ENCODE results near the gene SOX13. TPM values are rescaled to one million over a fixed set of nuclear protein-coding genes. Genes with fewer than 3 reads are reported as not detected.

Gene SOX13
- total RNA-seq, 1 experiment from 2014 or later, result 35.6 TPM

DNA sequence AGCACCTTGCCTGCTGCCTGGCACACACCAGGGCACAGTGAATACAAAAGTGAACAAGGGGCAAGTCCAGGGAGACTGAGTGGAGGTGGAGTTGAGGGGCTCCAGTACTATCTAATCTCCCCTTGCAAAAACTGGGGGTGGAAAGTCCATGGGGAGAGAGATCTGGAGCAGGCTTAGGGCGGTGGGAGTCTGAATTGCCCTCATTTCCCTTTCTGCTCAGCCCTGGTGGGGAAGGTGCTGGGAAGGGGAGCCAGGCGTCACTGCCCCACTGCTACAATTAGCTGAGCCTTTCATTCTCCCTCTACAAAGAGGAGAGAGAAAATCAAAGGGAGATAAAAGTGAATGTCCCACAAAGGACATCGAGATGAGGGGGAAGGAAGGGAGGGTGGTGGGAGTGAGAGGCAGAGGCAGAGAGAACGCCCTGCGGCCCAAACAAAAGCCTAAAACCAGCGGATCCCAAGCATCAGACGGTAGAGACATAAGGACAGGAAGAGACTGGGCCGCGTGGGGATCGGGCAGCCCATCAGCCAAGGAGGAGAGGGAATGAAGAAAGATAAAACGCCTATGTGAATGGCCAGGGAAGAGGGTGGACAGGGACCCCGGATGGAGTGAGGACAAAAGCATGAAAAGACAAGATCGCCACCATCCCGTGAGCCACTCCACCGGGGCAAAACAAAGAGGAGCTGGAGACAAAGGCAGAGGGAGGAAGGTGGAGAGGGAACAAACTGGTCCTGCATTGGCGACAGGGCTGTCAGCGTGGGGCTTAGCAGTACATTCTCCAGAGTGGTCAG, 46.8 kb upstream of the SOX13 start:
- Histone ChIP-seq H4K20me1 (ENCODE audit: insufficient read depth) (no peaks in the 10 kb centered on the region), H2AFZ (ENCODE audit: low read depth, low read length, poor library complexity, severe bottlenecking) (no peak overlapping the region), H3K36me3 (ENCODE audit: control insufficient read depth in 1 of 2, insufficient read depth in 2 of 2, low read length in 2 of 2) (no peaks in the 10 kb centered on the region), H3K4me3 (replicated peaks in 1 of 2; ENCODE audit: low read depth in 1 of 2, low read length in 2 of 2) (no peak overlapping the region), H3K4me2 (ENCODE audit: low read length) (no peak overlapping the region), H3K27me3 (ENCODE audit: insufficient read depth, low read length) (no peaks in the 10 kb centered on the region; the same call in 1 of the 2 replicates), H3K9me3 (ENCODE audit: control insufficient read depth in 1 of 2, insufficient read depth in 1 of 2, low read depth in 1 of 2, low read length in 2 of 2) (no peaks in the 10 kb centered on the region), H3K4me1 (ENCODE audit: control insufficient read depth in 1 of 2, insufficient read depth in 2 of 2, low read length in 2 of 2) (peaks cover 0 to 9% of the 10 kb centered on the region in 2 experiments; a peak in 3 of 4 replicates), H3K27ac (ENCODE audit: low read depth, low read length) (no peak overlapping the region), H3K9ac (ENCODE audit: low read length) (no peak overlapping the region), H3K79me2 (ENCODE audit: insufficient read depth, low read length) (no peaks in the 10 kb centered on the region), H3K9me2 (ENCODE audit: insufficient read depth) (no peaks in the 10 kb centered on the region)
- no peak for DNase-seq (ENCODE audit: low read depth, low spot score)
- ChIA-PET CTCF (no interaction called here), RAD21 (ENCODE audit: low non-redundant PET in 1 of 2, low total read pairs in 2 of 2, uncharacterized antibody in 2 of 2, unreplicated experiment in 2 of 2) (no interaction called here), POLR2A (no interaction called here)
- intact Hi-C loops (cut with micrococcal nuclease), result no loop called here
- ATAC-seq, result no peak
- BruUV-seq (replicated peaks), result no TSS peak
- TF ChIP-seq YY1 (IDR thresholded peaks at IDR 0.05; ENCODE audit: extremely low read depth, insufficient replicate concordance, low read depth, low read length) (no peak), POLR2AphosphoS5 (IDR thresholded peaks at IDR 0.05; ENCODE audit: low read depth, low read length) (no peak), SRF (IDR thresholded peaks at IDR 0.05; ENCODE audit: low read depth) (no peak), CBX3 (IDR thresholded peaks at IDR 0.05; ENCODE audit: low read depth) (no peak), JUND (IDR thresholded peaks at IDR 0.05) (no peak), ZBTB33 (IDR thresholded peaks at IDR 0.05; ENCODE audit: extremely low read depth, insufficient replicate concordance, low read length) (no peak), TCF7L2 (IDR thresholded peaks at IDR 0.05; ENCODE audit: borderline replicate concordance, extremely low read depth, insufficient read depth, insufficient read length) (no peak), RAD21 (IDR thresholded peaks at IDR 0.05; ENCODE audit: low read depth) (no peak), SP1 (IDR thresholded peaks at IDR 0.05; ENCODE audit: low read depth) (no peak), MAX (IDR thresholded peaks at IDR 0.05) (no peak), SIN3A (IDR thresholded peaks at IDR 0.05; ENCODE audit: low read depth) (no peak), ELF1 (IDR thresholded peaks at IDR 0.05; ENCODE audit: borderline replicate concordance, low read depth) (no peak), EZH2phosphoT487 (IDR thresholded peaks at IDR 0.05; ENCODE audit: borderline replicate concordance) (no peak), REST (IDR thresholded peaks at IDR 0.05; ENCODE audit: low read depth) (no peak), POLR2A (IDR thresholded peaks at IDR 0.05; ENCODE audit: borderline replicate concordance, extremely low read depth, insufficient read depth, insufficient read length) (no peak), CEBPB (IDR thresholded peaks at IDR 0.05; ENCODE audit: low read depth) (no peak), EGR1 (IDR thresholded peaks at IDR 0.05; ENCODE audit: low read depth) (no peak)
